Measurements from ENCODE around the gene PIP4K2A. TPM values are rescaled to one million over a fixed set of nuclear protein-coding genes. Genes with fewer than 3 reads are reported as not detected.

Gene PIP4K2A
- total RNA-seq, 2 donors from 2014 or later, result 15.0 to 17.8 TPM

DNA sequence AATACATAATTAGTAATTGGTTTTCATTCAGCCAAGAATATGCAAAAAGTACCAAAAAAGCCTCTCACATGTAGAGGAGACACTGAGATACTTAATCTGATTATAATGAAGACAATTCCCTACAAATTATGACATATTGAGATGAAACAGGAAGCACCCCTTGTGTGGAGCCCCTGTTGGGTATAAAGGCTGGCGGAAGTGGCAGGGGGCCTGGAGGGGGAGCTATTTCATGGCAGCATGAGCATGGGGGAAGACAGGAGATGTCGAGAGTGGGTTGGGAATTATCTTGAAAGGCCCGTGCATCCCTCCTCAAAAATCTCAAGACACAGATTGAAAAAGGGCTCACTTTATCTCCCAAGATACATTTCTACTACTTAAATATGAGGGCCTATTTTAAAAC, 96.9 kb downstream of the PIP4K2A start:
- Mint-ChIP-seq H3K27me3 (ENCODE audit: insufficient read depth) (peaks cover under 1% of the 10 kb centered on the region), H3K36me3 (ENCODE audit: low read depth) (no peaks in the 10 kb centered on the region), H3K4me3 (no peak overlapping the region), H3K4me1 (peaks cover 56% of the 10 kb centered on the region), H3K9me3 (no peaks in the 10 kb centered on the region), H3K27ac (no peak overlapping the region)
- Histone ChIP-seq H3K9ac (ENCODE audit: extremely low read depth, low read length, poor library complexity, severe bottlenecking) (no peak overlapping the region), H3K9me3 (ENCODE audit: control insufficient read depth, low read length) (no peaks in the 10 kb centered on the region), H3K36me3 (ENCODE audit: control insufficient read depth, insufficient read depth, low read length) (no peaks in the 10 kb centered on the region), H3K4me3 (ENCODE audit: low read length) (no peak overlapping the region), H3K27me3 (ENCODE audit: control insufficient read depth, insufficient read depth, low read length, poor library complexity, severe bottlenecking) (no peaks in the 10 kb centered on the region), H3K27ac (ENCODE audit: low read depth, low read length) (no peak overlapping the region), H3K4me1 (ENCODE audit: control insufficient read depth, insufficient read depth, low read length) (peaks cover 7% of the 10 kb centered on the region)
- WGBS, 2 experiments (ENCODE audit: insufficient coverage in 1 of 2, insufficient read length in 1 of 2), result 75 to 83% methylated on average over 2 to 3 of the region's 3 CpGs
- DNase-seq, result no peak
- TF ChIP-seq, protein P1, sequence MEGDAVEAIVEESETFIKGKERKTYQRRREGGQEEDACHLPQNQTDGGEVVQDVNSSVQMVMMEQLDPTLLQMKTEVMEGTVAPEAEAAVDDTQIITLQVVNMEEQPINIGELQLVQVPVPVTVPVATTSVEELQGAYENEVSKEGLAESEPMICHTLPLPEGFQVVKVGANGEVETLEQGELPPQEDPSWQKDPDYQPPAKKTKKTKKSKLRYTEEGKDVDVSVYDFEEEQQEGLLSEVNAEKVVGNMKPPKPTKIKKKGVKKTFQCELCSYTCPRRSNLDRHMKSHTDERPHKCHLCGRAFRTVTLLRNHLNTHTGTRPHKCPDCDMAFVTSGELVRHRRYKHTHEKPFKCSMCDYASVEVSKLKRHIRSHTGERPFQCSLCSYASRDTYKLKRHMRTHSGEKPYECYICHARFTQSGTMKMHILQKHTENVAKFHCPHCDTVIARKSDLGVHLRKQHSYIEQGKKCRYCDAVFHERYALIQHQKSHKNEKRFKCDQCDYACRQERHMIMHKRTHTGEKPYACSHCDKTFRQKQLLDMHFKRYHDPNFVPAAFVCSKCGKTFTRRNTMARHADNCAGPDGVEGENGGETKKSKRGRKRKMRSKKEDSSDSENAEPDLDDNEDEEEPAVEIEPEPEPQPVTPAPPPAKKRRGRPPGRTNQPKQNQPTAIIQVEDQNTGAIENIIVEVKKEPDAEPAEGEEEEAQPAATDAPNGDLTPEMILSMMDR (conservative IDR thresholded peaks at IDR 0.05), result peak; percentile 40

DNA sequence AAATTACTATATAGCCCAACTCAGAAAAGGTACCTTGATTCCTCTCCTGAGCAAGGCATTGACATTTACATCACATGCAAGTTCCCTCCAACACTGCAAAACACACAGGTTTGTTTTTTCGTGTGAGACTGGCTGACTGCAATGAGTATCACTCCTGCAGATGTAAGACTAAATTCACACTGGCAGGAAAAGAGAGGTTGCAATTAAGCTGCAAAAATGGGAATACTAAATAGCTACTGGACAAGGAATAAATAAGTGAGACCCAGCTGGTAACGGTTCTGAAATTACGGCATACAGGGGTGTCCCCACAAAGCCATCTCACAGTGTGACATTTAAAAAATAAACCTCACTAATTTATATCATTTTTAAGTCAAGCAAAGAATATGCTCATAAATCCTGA, 97.3 kb downstream of the PIP4K2A start:
- Histone ChIP-seq H3K27ac (ENCODE audit: low read depth, low read length) (no peak overlapping the region), H3K36me3 (ENCODE audit: control insufficient read depth, insufficient read depth, low read length) (no peaks in the 10 kb centered on the region), H3K4me1 (ENCODE audit: control insufficient read depth, insufficient read depth, low read length) (peaks cover 7% of the 10 kb centered on the region), H3K9ac (ENCODE audit: extremely low read depth, low read length, poor library complexity, severe bottlenecking) (no peak overlapping the region), H3K9me3 (ENCODE audit: control insufficient read depth, low read length) (no peaks in the 10 kb centered on the region), H3K4me3 (ENCODE audit: low read length) (no peak overlapping the region), H3K27me3 (ENCODE audit: control insufficient read depth, insufficient read depth, low read length, poor library complexity, severe bottlenecking) (no peaks in the 10 kb centered on the region)
- Mint-ChIP-seq H3K27me3 (ENCODE audit: insufficient read depth) (peaks cover 2% of the 10 kb centered on the region), H3K4me3 (no peak overlapping the region), H3K4me1 (peaks cover 61% of the 10 kb centered on the region), H3K9me3 (no peaks in the 10 kb centered on the region), H3K27ac (no peak overlapping the region), H3K36me3 (ENCODE audit: low read depth) (no peaks in the 10 kb centered on the region)
- no peak for DNase-seq
- TF ChIP-seq, protein P1 (conservative IDR thresholded peaks at IDR 0.05), result no peak
- 87% methylated on average over 3 of the region's 3 CpGs; no CpG with 5 or more reads in 1 of the 2 experiments for WGBS, 2 experiments (ENCODE audit: insufficient coverage in 1 of 2, insufficient read length in 1 of 2)

DNA sequence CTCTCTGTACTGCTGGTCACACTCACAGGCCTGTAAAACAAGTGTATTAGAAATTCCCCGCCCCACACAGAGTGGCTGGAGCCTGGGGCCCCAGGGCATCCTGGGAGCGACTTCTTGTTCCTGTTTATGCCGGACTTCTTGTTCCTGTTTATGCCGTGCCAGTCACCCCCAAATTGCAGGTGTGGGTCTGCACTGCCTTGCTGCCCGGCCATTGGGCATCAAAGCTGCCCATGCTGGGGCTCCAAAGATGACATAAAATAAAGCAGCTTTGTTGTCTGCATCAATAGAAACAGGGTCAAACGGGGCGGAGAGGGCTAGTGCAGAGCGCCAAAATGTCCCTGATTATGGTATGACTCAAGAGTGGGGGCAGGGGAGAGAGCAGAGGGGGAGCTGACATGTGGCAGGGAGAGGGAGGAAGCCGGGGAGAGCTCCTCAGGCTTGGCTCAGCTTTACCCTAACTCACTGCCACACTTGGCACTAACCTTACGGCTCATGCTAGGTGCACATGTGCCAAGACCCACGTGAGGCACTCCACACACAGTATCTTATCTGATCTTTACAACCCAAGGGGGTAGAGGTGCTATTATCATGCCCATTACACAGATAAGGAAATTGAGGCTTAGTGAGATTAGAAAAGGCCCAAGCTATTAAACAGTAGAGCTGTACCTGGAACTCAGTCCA, 98.4 kb downstream of the PIP4K2A start:
- peaks cover 7% of the 10 kb centered on the region for H3K4me1 ChIP-seq (ENCODE audit: control insufficient read depth, insufficient read depth, low read length)
- H3K27me3 ChIP-seq (ENCODE audit: control insufficient read depth, insufficient read depth, low read length, poor library complexity, severe bottlenecking), result no peaks in the 10 kb centered on the region
- no peak overlapping the region for H3K27ac ChIP-seq (ENCODE audit: low read depth, low read length)
- Mint-ChIP-seq H3K9me3 (no peaks in the 10 kb centered on the region), H3K27me3 (ENCODE audit: insufficient read depth) (peaks cover 2% of the 10 kb centered on the region), H3K4me3 (no peak overlapping the region), H3K36me3 (ENCODE audit: low read depth) (no peaks in the 10 kb centered on the region), H3K27ac (no peak overlapping the region), H3K4me1 (peaks cover 61% of the 10 kb centered on the region)
- no peaks in the 10 kb centered on the region for H3K9me3 ChIP-seq (ENCODE audit: control insufficient read depth, low read length)
- no peaks in the 10 kb centered on the region for H3K36me3 ChIP-seq (ENCODE audit: control insufficient read depth, insufficient read depth, low read length)
- H3K4me3 ChIP-seq (ENCODE audit: low read length), result no peak overlapping the region
- H3K9ac ChIP-seq (ENCODE audit: extremely low read depth, low read length, poor library complexity, severe bottlenecking), result no peak overlapping the region
- WGBS, 2 experiments (ENCODE audit: insufficient coverage in 1 of 2, insufficient read length in 1 of 2), result 72 to 96% methylated on average over 6 to 11 of the region's 11 CpGs
- TF ChIP-seq, protein P1 (conservative IDR thresholded peaks at IDR 0.05), result no peak
- no peak for DNase-seq
